Measurements from ENCODE around the gene MVP. TPM values are rescaled to one million over a fixed set of nuclear protein-coding genes. Genes with fewer than 3 reads are reported as not detected.
A peak's percentile ranks its signal among the peaks of the same experiment; 100 is the strongest.
"Not testable (repeated sequence)": the region's sequence is repeated elsewhere in the genome, so short reads cannot be mapped to it uniquely, and the experiment has no call there.

Gene MVP
- polyA plus RNA-seq, 1 experiment = 251 TPM

DNA sequence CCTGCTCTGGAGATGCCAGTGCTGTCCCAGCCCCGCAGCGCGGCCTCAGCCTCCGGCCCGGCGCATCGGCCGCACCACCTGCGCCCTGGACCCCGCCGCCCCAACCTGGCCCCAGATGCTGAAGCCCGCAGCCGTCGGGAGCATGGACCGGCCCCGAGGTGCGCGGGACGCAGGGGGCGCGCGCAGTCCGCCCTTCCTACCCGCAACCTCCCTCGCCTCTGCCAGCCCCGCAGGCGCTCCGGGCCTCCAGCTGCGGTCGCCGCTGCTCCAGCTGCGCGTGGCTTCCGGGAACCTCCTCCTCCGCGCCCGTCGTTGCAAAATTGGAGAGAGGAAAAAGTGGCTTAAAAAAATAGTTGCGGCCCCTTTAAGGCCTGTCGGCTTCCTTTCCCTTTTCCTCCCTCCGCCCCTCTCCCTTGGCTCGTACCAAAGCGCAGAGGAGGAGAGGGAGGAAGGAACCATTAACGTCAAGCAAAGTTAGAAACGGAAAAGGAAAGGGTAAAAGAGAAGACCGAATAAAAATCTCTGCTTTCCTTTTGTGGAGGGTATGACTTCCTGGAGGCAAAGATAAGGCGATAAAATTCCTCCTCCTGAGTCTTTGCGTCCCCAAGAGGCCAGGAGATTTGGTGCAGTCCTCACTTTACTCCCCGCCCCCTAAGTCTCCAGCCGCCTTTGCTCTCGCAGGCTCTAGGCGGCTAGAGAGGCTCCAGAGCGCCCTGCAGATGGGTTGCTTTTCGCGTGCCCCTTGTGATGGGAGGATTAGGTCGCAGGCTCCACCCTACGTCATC, 42.8 kb downstream of the MVP start, which contains the start of gene CDIPT:
Gene CDIPT, minus strand, starts transcription at position 343 of the 785 bp plus-strand sequence. CDS start 369 bp downstream, outside the sequence.
- TF ChIP-seq, protein P1, sequence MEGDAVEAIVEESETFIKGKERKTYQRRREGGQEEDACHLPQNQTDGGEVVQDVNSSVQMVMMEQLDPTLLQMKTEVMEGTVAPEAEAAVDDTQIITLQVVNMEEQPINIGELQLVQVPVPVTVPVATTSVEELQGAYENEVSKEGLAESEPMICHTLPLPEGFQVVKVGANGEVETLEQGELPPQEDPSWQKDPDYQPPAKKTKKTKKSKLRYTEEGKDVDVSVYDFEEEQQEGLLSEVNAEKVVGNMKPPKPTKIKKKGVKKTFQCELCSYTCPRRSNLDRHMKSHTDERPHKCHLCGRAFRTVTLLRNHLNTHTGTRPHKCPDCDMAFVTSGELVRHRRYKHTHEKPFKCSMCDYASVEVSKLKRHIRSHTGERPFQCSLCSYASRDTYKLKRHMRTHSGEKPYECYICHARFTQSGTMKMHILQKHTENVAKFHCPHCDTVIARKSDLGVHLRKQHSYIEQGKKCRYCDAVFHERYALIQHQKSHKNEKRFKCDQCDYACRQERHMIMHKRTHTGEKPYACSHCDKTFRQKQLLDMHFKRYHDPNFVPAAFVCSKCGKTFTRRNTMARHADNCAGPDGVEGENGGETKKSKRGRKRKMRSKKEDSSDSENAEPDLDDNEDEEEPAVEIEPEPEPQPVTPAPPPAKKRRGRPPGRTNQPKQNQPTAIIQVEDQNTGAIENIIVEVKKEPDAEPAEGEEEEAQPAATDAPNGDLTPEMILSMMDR (IDR thresholded peaks at IDR 0.05; ENCODE audit: low read depth, low read length) = peak; percentile 59
- ChIA-PET CTCF (interaction anchor here (0.5 to 1.6 kb wide), 3 partner anchors 12 to 132 kb away, joined by 3 read pairs; partner anchors contain the start of gene HIRIP3), POLR2A (interaction anchor here (1.1 to 1.2 kb wide), 2 partner anchors 37 to 110 kb away, joined by 3 to 5 read pairs; partner anchors contain the start of gene TAOK2)
- H3K4me3 ChIP-seq (ENCODE audit: low read depth, low read length) = peak within 1 kb of the TSS; percentile 93
- H3K9me3 ChIP-seq (ENCODE audit: control insufficient read depth, insufficient read depth, low read length) = no peaks in the 10 kb centered on the region; the same call in 1 of the 2 replicates
- peak within 1 kb of the TSS; percentile 92 for H3K27ac ChIP-seq (ENCODE audit: low read depth, low read length)
- DNase-seq (ENCODE audit: low read depth, low spot score) = peak; percentile 93
- H3K27me3 ChIP-seq (ENCODE audit: control insufficient read depth, insufficient read depth, low read length) = no peaks in the 10 kb centered on the region

DNA sequence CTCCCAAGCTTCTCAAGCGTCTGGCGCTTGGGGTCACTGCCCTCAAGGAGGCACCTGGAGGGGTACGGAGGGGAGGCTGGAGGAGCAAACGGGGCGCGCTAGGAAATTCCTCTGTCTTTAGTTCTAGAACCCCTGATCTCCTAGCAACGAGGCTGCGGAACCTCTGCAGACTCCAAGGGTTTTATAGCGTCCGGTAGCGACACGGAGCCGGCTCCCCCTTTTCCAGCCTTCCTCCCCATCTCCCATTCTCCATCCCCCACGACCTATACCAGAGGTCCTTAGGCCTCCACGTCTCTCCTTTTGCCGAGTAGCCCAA, 43.4 kb downstream of the MVP start:
- Histone ChIP-seq H3K27me3 (ENCODE audit: control insufficient read depth, insufficient read depth, low read length) (no peaks in the 10 kb centered on the region), H3K27ac (ENCODE audit: low read depth, low read length) (peak overlapping the region; percentile 92), H3K9me3 (ENCODE audit: control insufficient read depth, insufficient read depth, low read length) (no peaks in the 10 kb centered on the region; the same call in 1 of the 2 replicates), H3K4me3 (ENCODE audit: low read depth, low read length) (peak overlapping the region; percentile 45)
- ChIA-PET POLR2A (interaction anchor here (1.1 to 1.2 kb wide), 2 partner anchors 36 to 110 kb away, joined by 3 to 5 read pairs; partner anchors contain the start of gene TAOK2), CTCF (interaction anchor here (0.5 to 1.6 kb wide), 3 partner anchors 11 to 132 kb away, joined by 3 read pairs; partner anchors contain the start of gene HIRIP3)
- TF ChIP-seq, protein P1 (IDR thresholded peaks at IDR 0.05; ENCODE audit: low read depth, low read length) = no peak
- no peak for DNase-seq (ENCODE audit: low read depth, low spot score)

DNA sequence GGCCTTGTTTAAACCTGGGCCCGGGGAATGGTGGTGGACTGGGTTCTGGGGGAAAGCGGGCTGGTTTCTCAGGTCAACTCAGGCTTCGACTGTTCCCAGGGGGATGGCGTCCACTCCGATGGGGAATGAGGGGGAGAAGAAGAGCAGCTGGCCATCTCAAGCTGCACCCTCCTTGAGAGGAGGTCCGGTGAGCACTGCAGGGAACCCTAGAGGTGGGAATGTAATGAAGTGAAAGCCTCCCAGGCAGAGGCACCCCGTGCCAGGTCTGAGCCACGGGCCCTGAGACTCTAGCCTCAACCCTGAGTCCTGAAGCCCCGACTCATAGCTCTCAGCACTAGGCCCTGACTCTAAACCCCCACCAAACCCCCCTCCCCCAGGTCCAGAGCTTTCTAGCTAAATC, 43.9 kb downstream of the MVP start:
- H3K4me3 ChIP-seq (ENCODE audit: low read depth, low read length) = no peak overlapping the region
- TF ChIP-seq, protein P1 (IDR thresholded peaks at IDR 0.05; ENCODE audit: low read depth, low read length) = no peak
- no peak overlapping the region for H3K27ac ChIP-seq (ENCODE audit: low read depth, low read length)
- no peaks in the 10 kb centered on the region; the same call in 1 of the 2 replicates for H3K9me3 ChIP-seq (ENCODE audit: control insufficient read depth, insufficient read depth, low read length)
- ChIA-PET CTCF (interaction anchor here (0.6 to 1.6 kb wide), 3 partner anchors 10 to 1041 kb away, joined by 3 to 5 read pairs (median 4); partner anchors contain the start of gene ATXN2L), POLR2A (no interaction called here)
- DNase-seq (ENCODE audit: low read depth, low spot score) = no peak
- H3K27me3 ChIP-seq (ENCODE audit: control insufficient read depth, insufficient read depth, low read length) = no peaks in the 10 kb centered on the region

DNA sequence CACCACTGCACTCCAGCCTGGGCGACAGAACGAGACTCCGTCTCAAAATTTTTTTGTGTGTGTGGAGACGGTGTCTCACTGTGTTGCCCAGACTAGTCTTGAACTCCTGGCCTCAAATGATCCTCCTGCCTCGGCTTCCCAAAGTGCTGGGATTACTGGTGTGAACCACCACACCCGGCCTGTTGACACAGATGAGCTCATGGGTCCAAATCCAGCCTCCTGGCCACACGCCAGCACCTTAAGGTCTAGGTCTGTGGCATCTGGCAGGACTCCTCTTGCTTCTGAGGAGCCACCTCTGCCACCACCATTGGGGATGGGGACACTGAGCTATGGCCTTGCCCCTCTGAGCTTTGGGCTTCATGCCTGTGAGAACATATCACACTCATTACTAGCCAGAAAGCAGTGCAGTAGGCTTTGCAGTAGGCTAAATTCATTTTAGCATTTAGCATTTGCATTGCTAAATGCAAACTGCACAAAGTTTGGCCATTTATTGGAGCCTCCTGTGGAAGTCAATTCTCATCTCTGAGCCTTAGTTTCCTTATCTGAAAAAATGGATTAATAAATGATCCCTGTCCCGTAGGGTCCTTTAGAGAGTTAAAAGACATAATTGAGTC, 48.2 kb downstream of the MVP start:
- ChIA-PET POLR2A (interaction anchor here (0.6 kb wide), 1 partner anchor 51 kb away, joined by 10 read pairs; no protein-coding TSS in a partner anchor), CTCF (interaction anchor here (0.6 to 0.7 kb wide), 3 partner anchors 20 to 244 kb away, joined by 3 to 4 read pairs (median 3); no protein-coding TSS in a partner anchor)
- H3K9me3 ChIP-seq (ENCODE audit: control insufficient read depth, insufficient read depth, low read length) = no peaks in the 10 kb centered on the region; the same call in 1 of the 2 replicates
- TF ChIP-seq, protein P1 (IDR thresholded peaks at IDR 0.05; ENCODE audit: low read depth, low read length) = no peak
- H3K27me3 ChIP-seq (ENCODE audit: control insufficient read depth, insufficient read depth, low read length) = no peaks in the 10 kb centered on the region
- no peak overlapping the region for H3K4me3 ChIP-seq (ENCODE audit: low read depth, low read length)
- H3K27ac ChIP-seq (ENCODE audit: low read depth, low read length) = no peak overlapping the region
- no peak for DNase-seq (ENCODE audit: low read depth, low spot score)

DNA sequence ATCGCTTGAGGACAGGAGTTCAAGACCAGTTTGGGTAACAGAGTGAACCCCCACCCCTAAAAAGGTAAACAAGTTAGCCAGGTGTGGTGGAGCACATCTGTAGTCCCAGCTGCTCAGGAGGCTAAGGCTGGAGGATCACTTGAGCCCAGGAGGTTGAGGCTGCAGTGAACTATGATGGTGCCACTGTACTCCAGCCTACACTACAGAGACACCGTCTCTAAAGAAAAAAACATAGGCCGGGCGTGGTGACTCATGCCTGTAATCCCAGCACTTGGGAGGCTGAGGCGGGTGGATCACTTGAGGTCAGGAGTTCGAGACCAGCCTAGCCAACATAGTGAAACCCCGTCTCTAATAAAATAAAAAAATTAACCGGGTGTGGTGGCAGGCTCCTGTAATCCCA, 48.8 kb downstream of the MVP start:
- not testable (repeated sequence) for H3K27me3 ChIP-seq (ENCODE audit: control insufficient read depth, insufficient read depth, low read length); H3K4me3 ChIP-seq (ENCODE audit: low read depth, low read length); H3K27ac ChIP-seq (ENCODE audit: low read depth, low read length); DNase-seq (ENCODE audit: low read depth, low spot score); H3K9me3 ChIP-seq (ENCODE audit: control insufficient read depth, insufficient read depth, low read length)
- CTCF ChIA-PET = interaction anchor here (0.6 to 0.7 kb wide), 2 partner anchors 21 to 30 kb away, joined by 3 to 4 read pairs; no protein-coding TSS in a partner anchor
- POLR2A ChIA-PET = interaction anchor here (0.6 kb wide), 2 partner anchors 32 to 52 kb away, joined by 5 to 10 read pairs; no protein-coding TSS in a partner anchor
